Measurements from ENCODE around the gene LRRC43. TPM values are rescaled to one million over a fixed set of nuclear protein-coding genes. Genes with fewer than 3 reads are reported as not detected.
"Not testable (repeated sequence)": the region's sequence is repeated elsewhere in the genome, so short reads cannot be mapped to it uniquely, and the experiment has no call there.

LRRC43 gene
- total RNA-seq, 1 donor: 1.7 TPM

DNA sequence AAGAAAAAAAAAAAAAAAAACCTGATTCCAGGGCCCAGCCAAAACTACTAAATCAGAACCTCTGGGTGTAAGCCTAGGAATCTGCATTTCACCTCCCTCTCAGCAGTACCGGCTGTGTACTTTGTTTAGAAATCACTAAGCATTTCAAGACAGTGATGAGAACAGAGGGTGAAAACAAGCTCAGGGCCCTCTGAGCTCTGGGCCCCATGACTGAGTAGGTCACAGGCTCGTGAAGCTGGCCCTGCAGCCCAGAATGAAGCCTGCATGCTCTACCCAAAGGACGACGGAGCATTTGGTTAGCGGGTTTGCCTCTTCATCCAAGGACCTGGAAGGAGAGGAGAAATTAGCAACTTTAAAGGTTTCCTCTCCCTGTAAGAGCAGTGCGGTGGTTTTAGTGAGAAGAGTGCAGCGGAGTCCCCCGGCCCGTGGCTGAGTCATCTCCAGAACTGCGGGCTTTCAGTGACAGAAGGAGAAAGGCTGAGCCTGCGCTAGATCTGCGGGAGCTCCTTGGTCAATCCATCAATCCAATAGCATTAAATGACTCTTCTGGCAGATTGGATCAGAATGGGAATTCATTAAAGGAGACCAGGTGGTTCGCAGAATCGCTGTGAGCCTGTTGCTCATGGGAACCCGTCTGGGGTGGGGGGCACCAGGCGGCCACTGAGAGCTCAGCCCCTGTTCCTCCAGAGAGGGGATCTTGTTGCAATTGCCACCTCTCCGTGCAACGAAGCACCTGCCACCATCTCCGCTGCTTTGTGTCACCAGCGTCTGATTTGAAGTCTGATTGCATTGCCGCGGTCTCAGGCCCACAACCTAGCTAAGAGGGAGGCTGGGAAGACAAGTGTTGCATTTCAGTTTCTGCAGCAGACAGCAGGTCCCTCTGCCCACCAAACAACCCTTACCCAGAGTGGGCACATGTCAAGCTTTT lies 16.2 kb upstream of the LRRC43 start:
- no peak overlapping the region for H3K4me3 ChIP-seq (ENCODE audit: low read depth, low read length)
- no peak for DNase-seq (ENCODE audit: low read depth)
- TF ChIP-seq CTCF (IDR thresholded peaks at IDR 0.05; ENCODE audit: insufficient read depth, low read depth, low read length): no peak

DNA sequence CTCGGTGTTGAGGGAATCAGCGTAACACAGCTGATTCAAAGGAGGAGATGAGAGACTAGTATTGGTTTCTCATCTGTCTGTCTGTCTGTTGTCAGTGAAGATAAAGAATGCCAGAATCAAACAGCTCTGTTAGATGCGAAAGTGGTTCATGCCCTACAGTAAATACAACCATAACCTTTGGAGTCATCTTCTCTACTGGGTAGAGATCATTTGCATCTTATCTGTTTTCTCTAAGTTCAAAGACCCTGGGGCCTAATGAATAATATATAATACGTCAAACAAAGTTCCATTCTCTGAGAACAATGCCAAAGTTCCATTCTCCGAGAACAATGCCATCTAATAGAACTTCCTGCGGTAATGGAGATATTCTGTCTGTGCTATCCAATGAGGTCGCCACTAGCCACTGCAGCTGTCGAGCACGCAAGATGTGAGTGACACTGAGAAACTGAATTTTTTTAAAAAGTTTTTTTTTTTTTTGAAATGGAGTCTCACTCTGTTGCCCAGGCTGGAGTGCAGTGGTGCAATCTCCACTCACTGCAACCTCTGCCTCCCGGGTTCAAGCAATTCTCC lies 15.5 kb upstream of the LRRC43 start:
- no peak for DNase-seq (ENCODE audit: low read depth)

DNA sequence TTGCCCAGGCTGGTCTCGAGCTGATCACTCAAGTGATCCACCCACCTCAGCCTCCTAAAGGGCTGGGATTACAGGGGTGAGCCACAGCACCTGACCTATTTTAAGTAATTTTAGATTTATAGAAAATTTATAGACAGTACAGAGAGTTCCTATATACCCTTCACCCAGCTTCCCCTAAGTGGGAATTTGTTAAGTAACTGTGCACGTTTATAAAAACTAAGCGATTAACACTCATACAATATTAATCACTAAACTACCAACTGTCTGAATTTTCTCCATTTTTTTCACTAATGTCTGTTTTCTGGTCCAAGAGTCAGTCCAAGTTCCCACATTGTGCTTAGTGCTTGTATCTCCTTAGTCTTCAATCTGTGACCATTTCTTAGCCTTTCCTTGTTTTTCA lies 14.4 kb upstream of the LRRC43 start:
- TF ChIP-seq CTCF (IDR thresholded peaks at IDR 0.05; ENCODE audit: insufficient read depth, low read depth, low read length): no peak
- H3K4me3 ChIP-seq (ENCODE audit: low read depth, low read length): no peak overlapping the region
- no peak for DNase-seq (ENCODE audit: low read depth)

More for the DNA sequence above, 15.5 kb upstream of the LRRC43 start:
- H3K4me3 ChIP-seq (ENCODE audit: low read depth, low read length): no peak overlapping the region
- TF ChIP-seq CTCF (IDR thresholded peaks at IDR 0.05; ENCODE audit: insufficient read depth, low read depth, low read length): no peak

DNA sequence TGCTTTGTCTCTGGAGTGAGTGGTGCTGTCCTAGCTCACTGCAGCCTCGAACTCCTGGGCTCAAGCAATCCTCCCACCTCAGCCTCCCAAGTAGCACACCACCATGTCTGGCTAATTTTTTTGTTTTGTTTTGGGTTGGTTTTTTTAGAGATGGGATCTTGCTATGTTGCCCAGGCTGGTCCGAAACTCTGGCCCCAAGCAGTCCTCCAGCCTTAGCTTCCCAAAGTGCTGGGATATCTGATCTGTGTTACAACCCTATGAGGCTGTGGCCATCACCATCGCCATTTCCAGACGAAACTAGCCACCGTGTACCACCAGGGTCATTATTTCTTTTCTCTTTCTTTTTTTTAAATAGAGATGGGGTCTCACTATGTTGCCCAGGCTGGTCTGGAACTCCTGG lies 11.5 kb upstream of the LRRC43 start:
- no peak for DNase-seq (ENCODE audit: low read depth)
- no peak for TF ChIP-seq CTCF (IDR thresholded peaks at IDR 0.05; ENCODE audit: insufficient read depth, low read depth, low read length)
- H3K4me3 ChIP-seq (ENCODE audit: low read depth, low read length): no peak overlapping the region

DNA sequence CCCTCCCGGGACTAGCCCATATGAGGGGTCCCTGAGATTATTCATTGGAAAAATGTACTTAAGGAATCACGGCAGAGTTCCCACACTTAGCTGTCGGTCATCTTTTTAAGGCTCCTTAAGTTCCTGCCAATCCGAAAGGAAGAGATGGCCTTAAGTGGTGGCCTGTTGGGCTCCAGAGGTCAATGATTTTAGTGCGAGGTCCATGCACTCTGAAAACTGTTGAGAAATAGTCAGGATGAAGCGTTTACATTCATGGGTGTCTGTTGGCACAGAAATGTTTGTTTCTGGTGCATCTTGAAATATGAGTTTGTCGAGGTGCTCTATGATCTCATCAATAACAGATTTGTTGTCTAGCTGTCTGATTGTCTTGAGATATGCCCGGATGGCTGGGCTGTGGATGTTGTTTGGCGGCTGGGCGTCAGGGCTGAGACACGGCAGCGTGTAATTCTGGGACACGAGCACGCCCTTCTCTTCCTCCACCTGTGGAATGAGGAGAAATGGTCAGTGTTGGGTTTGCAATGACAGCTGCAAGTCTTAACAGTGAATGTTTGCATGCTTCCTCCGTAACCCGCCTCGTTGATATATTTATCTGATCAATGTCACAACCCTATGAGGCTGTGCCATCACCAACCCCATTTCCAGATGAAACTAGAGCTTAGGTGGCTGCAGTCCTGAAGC lies 10.5 kb upstream of the LRRC43 start:
- no peak for DNase-seq (ENCODE audit: low read depth)
- no peak overlapping the region for H3K4me3 ChIP-seq (ENCODE audit: low read depth, low read length)
- no peak for TF ChIP-seq CTCF (IDR thresholded peaks at IDR 0.05; ENCODE audit: insufficient read depth, low read depth, low read length)

- H3K4me3 ChIP-seq (ENCODE audit: low read depth, low read length): no peak within 1 kb of the TSS
- no peak for DNase-seq (ENCODE audit: low read depth)
- no peak for TF ChIP-seq CTCF (IDR thresholded peaks at IDR 0.05; ENCODE audit: insufficient read depth, low read depth, low read length)
Measured at GRCh38 chr12:122174155-122174845, 8.6 kb upstream of the LRRC43 start, which contains the start of gene IL31. IL31 (minus strand) TSS chr12:122174221; CDS start chr12:122174172, 49 bp downstream.

GRCh38 chr12:122176473-122176872 lies 6.5 kb upstream of the LRRC43 start:
- H3K4me3 ChIP-seq (ENCODE audit: low read depth, low read length): not testable (repeated sequence)
- peak; percentile 50 for DNase-seq (ENCODE audit: low read depth)

All from fibroblast of villous mesenchyme (primary cell).